ENCODE measurements around the gene UXS1. TPM values are rescaled to one million over a fixed set of nuclear protein-coding genes. Genes with fewer than 3 reads are reported as not detected.
"Not testable (repeated sequence)": the region's sequence is repeated elsewhere in the genome, so short reads cannot be mapped to it uniquely, and the experiment has no call there.

Gene UXS1
- total RNA-seq, 1 experiment from 2014 or later: 46.3 TPM

DNA sequence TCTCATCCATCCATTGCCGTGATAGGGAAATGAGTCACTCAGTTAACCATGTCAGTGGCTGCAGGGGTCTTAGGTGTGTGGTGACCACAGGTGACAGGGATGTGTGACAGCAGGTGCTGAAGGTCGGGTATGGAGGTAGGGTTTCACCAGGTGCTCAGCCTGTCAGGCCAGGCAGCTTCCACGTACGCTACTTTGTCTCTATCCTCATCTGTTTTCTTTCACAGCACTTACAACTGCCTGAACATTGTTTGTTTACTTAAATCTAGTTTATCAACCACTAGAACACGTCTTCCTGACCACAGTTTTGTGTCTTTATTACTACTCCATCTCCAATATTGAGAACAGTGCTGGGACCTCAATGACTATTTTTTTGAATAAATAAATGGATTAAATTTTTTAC lies 11.4 kb upstream of the UXS1 start:
- Histone ChIP-seq H2BK12ac (ENCODE audit: insufficient read length, low read depth, low read length) (no peak overlapping the region), H3K4ac (ENCODE audit: low read depth, low read length) (no peak overlapping the region), H4K8ac (replicated peaks; ENCODE audit: insufficient read length, low read depth, low read length) (no peak overlapping the region), H2BK120ac (ENCODE audit: low read depth, low read length, poor library complexity, severe bottlenecking) (no peak overlapping the region), H3K4me1 (ENCODE audit: insufficient read depth, low read length) (no peaks in the 10 kb centered on the region; the same call in 1 of the 2 replicates), H3K14ac (ENCODE audit: insufficient read depth, low read length) (no peak overlapping the region), H2AFZ (ENCODE audit: low read length) (no peak overlapping the region), H2BK15ac (ENCODE audit: low read depth, low read length) (no peak overlapping the region), H3K23me2 (ENCODE audit: insufficient read length, low read depth, low read length, poor library complexity, severe bottlenecking) (no peaks in the 10 kb centered on the region), H3K9ac (ENCODE audit: extremely low read depth, insufficient read length, low read length) (no peak overlapping the region), H3T11ph (ENCODE audit: low read length) (no peak overlapping the region), H4K91ac (ENCODE audit: insufficient read length, low read depth, low read length) (no peak overlapping the region), H2AK5ac (ENCODE audit: insufficient read length, low read length) (no peak overlapping the region), H3K23ac (ENCODE audit: insufficient read length, low read depth, low read length) (no peak overlapping the region), H3K79me2 (ENCODE audit: insufficient read depth, low read length) (no peaks in the 10 kb centered on the region), H3K4me2 (ENCODE audit: insufficient read depth, insufficient read length, low read length) (no peak overlapping the region), H4K5ac (ENCODE audit: insufficient read length, low read depth, low read length) (no peak overlapping the region), H3K79me1 (ENCODE audit: insufficient read depth, low read depth, low read length, poor library complexity, severe bottlenecking) (no peaks in the 10 kb centered on the region), H2BK20ac (ENCODE audit: low read depth, low read length, poor library complexity, severe bottlenecking) (no peak overlapping the region), H3K18ac (ENCODE audit: insufficient read length, low read depth, low read length) (no peak overlapping the region), H2BK5ac (ENCODE audit: insufficient read length, low read length) (no peak overlapping the region), H3K27ac (ENCODE audit: insufficient read length, low read depth, low read length) (no peak overlapping the region), H3K27me3 (ENCODE audit: insufficient read depth, low read length) (no peaks in the 10 kb centered on the region), H3K56ac (ENCODE audit: insufficient read length, low read depth, low read length) (no peak overlapping the region), H4K20me1 (ENCODE audit: control insufficient read depth, insufficient read depth, insufficient read length) (no peaks in the 10 kb centered on the region), H3K9me3 (ENCODE audit: control insufficient read depth, low read depth, low read length) (no peaks in the 10 kb centered on the region)
- DNase-seq: no peak
- Mint-ChIP-seq H3K4me3 (no peak overlapping the region), H3K9me3 (peaks cover 0 to 3% of the 10 kb centered on the region in 2 experiments; a peak in 2 of 5 replicates), H3K4me1 (peaks cover 3 to 10% of the 10 kb centered on the region in 2 experiments), H3K36me3 (ENCODE audit: insufficient read depth in 1 of 3, low read depth in 3 of 3) (no peaks in the 10 kb centered on the region), H3K27ac (no peak overlapping the region), H3K27me3 (ENCODE audit: low read depth) (peaks cover 6% of the 10 kb centered on the region)
- no CpG with 5 or more reads among the region's 5 CpGs for WGBS (ENCODE audit: extremely low coverage, insufficient read length, low lambda C conversion rate)
- TF ChIP-seq, protein P1, sequence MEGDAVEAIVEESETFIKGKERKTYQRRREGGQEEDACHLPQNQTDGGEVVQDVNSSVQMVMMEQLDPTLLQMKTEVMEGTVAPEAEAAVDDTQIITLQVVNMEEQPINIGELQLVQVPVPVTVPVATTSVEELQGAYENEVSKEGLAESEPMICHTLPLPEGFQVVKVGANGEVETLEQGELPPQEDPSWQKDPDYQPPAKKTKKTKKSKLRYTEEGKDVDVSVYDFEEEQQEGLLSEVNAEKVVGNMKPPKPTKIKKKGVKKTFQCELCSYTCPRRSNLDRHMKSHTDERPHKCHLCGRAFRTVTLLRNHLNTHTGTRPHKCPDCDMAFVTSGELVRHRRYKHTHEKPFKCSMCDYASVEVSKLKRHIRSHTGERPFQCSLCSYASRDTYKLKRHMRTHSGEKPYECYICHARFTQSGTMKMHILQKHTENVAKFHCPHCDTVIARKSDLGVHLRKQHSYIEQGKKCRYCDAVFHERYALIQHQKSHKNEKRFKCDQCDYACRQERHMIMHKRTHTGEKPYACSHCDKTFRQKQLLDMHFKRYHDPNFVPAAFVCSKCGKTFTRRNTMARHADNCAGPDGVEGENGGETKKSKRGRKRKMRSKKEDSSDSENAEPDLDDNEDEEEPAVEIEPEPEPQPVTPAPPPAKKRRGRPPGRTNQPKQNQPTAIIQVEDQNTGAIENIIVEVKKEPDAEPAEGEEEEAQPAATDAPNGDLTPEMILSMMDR (conservative IDR thresholded peaks at IDR 0.05): no peak

DNA sequence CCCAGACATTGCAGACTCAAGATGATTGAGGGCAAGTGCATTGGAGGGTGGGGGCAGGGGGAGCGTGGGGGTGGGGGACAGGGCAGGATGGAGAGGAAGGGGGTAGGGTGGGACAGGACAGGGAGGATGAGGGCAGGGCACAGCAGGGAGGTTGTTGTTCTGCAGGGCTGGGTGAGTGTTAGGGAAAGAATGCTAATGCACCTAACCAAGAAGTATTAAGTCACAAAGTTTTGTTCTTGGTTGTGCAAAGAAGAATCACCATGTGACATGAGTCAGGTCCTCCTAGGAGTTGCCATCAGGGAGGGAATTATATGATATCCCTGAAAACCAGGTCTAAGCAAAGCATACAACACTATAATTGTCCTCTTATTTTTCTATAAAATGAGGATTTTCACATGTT lies 10.4 kb upstream of the UXS1 start:
- H3K18ac ChIP-seq (ENCODE audit: insufficient read length, low read depth, low read length); H3K4me1 Mint-ChIP-seq; H3K27me3 Mint-ChIP-seq (ENCODE audit: low read depth); H3K4me3 Mint-ChIP-seq; H3K9ac ChIP-seq (ENCODE audit: extremely low read depth, insufficient read length, low read length); H3T11ph ChIP-seq (ENCODE audit: low read length); H3K23ac ChIP-seq (ENCODE audit: insufficient read length, low read depth, low read length); H3K27ac ChIP-seq (ENCODE audit: insufficient read length, low read depth, low read length); H3K14ac ChIP-seq (ENCODE audit: insufficient read depth, low read length); H2BK20ac ChIP-seq (ENCODE audit: low read depth, low read length, poor library complexity, severe bottlenecking); H2BK5ac ChIP-seq (ENCODE audit: insufficient read length, low read length); H3K36me3 Mint-ChIP-seq (ENCODE audit: insufficient read depth in 1 of 3, low read depth in 3 of 3); H3K4me2 ChIP-seq (ENCODE audit: insufficient read depth, insufficient read length, low read length); H2BK12ac ChIP-seq (ENCODE audit: insufficient read length, low read depth, low read length); H3K79me2 ChIP-seq (ENCODE audit: insufficient read depth, low read length); H3K27me3 ChIP-seq (ENCODE audit: insufficient read depth, low read length); H2BK120ac ChIP-seq (ENCODE audit: low read depth, low read length, poor library complexity, severe bottlenecking); H2AK5ac ChIP-seq (ENCODE audit: insufficient read length, low read length); H3K79me1 ChIP-seq (ENCODE audit: insufficient read depth, low read depth, low read length, poor library complexity, severe bottlenecking); H4K8ac ChIP-seq (replicated peaks; ENCODE audit: insufficient read length, low read depth, low read length); H3K9me3 ChIP-seq (ENCODE audit: control insufficient read depth, low read depth, low read length); H2BK15ac ChIP-seq (ENCODE audit: low read depth, low read length); H3K27ac Mint-ChIP-seq; H3K4me1 ChIP-seq (ENCODE audit: insufficient read depth, low read length); H3K4ac ChIP-seq (ENCODE audit: low read depth, low read length); H2AFZ ChIP-seq (ENCODE audit: low read length); H3K9me3 Mint-ChIP-seq; H4K91ac ChIP-seq (ENCODE audit: insufficient read length, low read depth, low read length); H3K56ac ChIP-seq (ENCODE audit: insufficient read length, low read depth, low read length); H4K5ac ChIP-seq (ENCODE audit: insufficient read length, low read depth, low read length); DNase-seq; H4K20me1 ChIP-seq (ENCODE audit: control insufficient read depth, insufficient read depth, insufficient read length); H3K23me2 ChIP-seq (ENCODE audit: insufficient read length, low read depth, low read length, poor library complexity, severe bottlenecking): not testable (repeated sequence)
- no CpG with 5 or more reads among the region's 1 CpG for WGBS (ENCODE audit: extremely low coverage, insufficient read length, low lambda C conversion rate)
